Brain microvascular endothelial cell (primary cell): ENCODE measurements around the gene PLA2G3.
A peak's percentile ranks its signal among the peaks of the same experiment; 100 is the strongest.
"Not testable (repeated sequence)": the region's sequence is repeated elsewhere in the genome, so short reads cannot be mapped to it uniquely, and the experiment has no call there.

Source experiments
- DNase-seq: peaks from one replicate; pipeline ENCODE4 v3.0.0-alpha.2; 2020
- H3K27ac ChIP-seq: fragments of 250-450 bp; sonication (Bioruptor Pico); 2 replicates; pipeline ENCODE4 v1.5.1; 2020; ENCODE audit warnings: mild to moderate bottlenecking, moderate library complexity
- H3K27me3 ChIP-seq: fragments of 250-450 bp; sonication (Bioruptor Pico); replicated peaks from 2 replicates; pipeline ENCODE4 v1.5.1; 2020; ENCODE audit warnings: mild to moderate bottlenecking
- H3K36me3 ChIP-seq: fragments of 250-450 bp; sonication (Bioruptor Pico); replicated peaks from 2 replicates; pipeline ENCODE4 v1.5.1; 2020; ENCODE audit warnings: mild to moderate bottlenecking
- H3K4me3 ChIP-seq: 2 replicates; pipeline ENCODE4 v1.5.1; 2011; ENCODE audit warnings: low read depth, mild to moderate bottlenecking, control low read depth, low read length, moderate library complexity
- in situ Hi-C: cut with HindIII; loops from 2 replicates; pipeline ENCODE4 v1.10.0; 2017; ENCODE audit warnings: low sequenced_read_pairs, low pct_ligation_motif_present
- TF ChIP-seq, protein P1 (sequence below): IDR thresholded peaks from 2 replicates; pipeline ENCODE4 v1.5.1; 2011; ENCODE audit warnings: low read depth, mild to moderate bottlenecking, moderate library complexity, low read length, control low read depth, inconsistent platforms; ENCODE audit errors: missing control alignments

PLA2G3 gene

GRCh38 chr22:31178859-31179258, 38.6 kb upstream of the PLA2G3 start:
- Histone ChIP-seq H3K36me3 (peaks cover 2% of the 10 kb centered on the region), H3K27ac (no peak overlapping the region), H3K27me3 (no peaks in the 10 kb centered on the region), H3K4me3 (no peak overlapping the region)
- in situ Hi-C loops: no loop called here
- TF ChIP-seq, protein P1, sequence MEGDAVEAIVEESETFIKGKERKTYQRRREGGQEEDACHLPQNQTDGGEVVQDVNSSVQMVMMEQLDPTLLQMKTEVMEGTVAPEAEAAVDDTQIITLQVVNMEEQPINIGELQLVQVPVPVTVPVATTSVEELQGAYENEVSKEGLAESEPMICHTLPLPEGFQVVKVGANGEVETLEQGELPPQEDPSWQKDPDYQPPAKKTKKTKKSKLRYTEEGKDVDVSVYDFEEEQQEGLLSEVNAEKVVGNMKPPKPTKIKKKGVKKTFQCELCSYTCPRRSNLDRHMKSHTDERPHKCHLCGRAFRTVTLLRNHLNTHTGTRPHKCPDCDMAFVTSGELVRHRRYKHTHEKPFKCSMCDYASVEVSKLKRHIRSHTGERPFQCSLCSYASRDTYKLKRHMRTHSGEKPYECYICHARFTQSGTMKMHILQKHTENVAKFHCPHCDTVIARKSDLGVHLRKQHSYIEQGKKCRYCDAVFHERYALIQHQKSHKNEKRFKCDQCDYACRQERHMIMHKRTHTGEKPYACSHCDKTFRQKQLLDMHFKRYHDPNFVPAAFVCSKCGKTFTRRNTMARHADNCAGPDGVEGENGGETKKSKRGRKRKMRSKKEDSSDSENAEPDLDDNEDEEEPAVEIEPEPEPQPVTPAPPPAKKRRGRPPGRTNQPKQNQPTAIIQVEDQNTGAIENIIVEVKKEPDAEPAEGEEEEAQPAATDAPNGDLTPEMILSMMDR: no peak
- DNase-seq: no peak

DNA sequence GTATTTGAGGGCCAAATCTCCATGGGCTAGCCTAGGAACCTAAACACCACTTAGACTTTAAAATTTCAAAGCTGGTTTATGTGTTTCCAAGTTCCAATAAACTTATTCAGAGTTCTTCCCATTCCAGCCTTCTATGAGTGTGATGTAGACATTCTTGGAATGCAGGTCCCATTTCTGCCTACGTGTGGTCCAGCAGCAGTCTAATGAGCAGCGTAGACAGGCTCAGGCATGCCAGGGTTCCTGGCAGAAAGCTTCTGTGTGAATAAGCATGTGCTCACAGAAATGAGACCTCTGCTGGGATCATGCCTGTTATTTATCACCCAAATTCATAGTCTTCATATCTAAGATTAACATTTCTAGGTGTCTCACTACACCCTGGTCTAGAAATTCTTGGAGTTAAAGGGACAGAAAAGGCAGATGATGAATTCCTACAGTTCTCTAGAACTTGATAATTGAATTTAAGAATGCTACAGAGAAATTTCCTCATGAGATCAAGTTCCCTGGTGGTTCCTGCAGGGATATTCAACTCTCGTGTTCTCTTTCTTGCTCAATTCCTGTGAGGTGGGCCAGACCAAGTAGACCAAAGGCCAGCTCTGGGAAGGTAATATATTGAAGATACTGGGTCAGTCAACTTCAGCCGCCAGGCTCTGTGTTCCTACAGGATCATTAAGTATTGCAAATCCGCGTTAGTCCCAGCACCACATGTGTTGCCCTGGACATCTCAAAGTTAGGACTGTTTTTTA, 37.3 kb upstream of the PLA2G3 start:
- no peaks in the 10 kb centered on the region for H3K36me3 ChIP-seq
- no peaks in the 10 kb centered on the region for H3K27me3 ChIP-seq
- H3K4me3 ChIP-seq: no peak overlapping the region
- in situ Hi-C loops: no loop called here
- peak; percentile 76 for DNase-seq
- H3K27ac ChIP-seq: peak overlapping the region; percentile 33
- TF ChIP-seq, protein P1: no peak

GRCh38 chr22:31176923-31177322, 36.6 kb upstream of the PLA2G3 start:
- H3K4me3 ChIP-seq: no peak overlapping the region
- no peaks in the 10 kb centered on the region for H3K27me3 ChIP-seq
- in situ Hi-C loops: no loop called here
- H3K27ac ChIP-seq: peak overlapping the region; percentile 17
- no peak for DNase-seq
- no peaks in the 10 kb centered on the region for H3K36me3 ChIP-seq
- TF ChIP-seq, protein P1: no peak

- Histone ChIP-seq H3K4me3 (no peak overlapping the region), H3K27me3 (no peaks in the 10 kb centered on the region), H3K36me3 (no peaks in the 10 kb centered on the region), H3K27ac (peak overlapping the region; percentile 72)
- in situ Hi-C loops: no loop called here
- DNase-seq: peak; percentile 69
- TF ChIP-seq, protein P1: no peak
Observed at GRCh38 chr22:31173386-31174145, 33.3 kb upstream of the PLA2G3 start.

- H3K27ac ChIP-seq, H3K27me3 ChIP-seq, in situ Hi-C loops, H3K36me3 ChIP-seq, H3K4me3 ChIP-seq, DNase-seq: not testable (repeated sequence)
Observed at GRCh38 chr22:31171734-31172133, 31.4 kb upstream of the PLA2G3 start.

DNA sequence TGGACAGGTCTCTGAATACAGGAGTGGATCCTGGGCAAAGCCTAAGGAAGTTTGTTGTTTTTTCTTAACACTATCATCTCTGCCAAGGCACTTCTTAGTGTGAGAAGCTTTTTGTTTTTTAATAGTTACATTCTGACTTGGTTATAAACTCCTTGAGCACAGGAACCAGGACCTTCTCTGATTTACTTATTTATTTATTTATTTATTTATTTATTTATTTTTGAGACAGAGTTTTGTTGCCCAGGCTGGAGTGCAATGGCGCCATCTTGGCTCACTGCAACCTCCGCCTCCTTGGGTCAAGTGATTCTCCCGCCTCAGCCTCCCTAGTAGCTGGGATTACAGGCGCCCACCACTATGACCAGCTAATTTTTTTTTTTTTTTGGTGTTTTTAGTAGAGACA, 30.7 kb upstream of the PLA2G3 start:
- Histone ChIP-seq H3K27ac (no peak overlapping the region), H3K27me3 (no peaks in the 10 kb centered on the region), H3K4me3 (no peak overlapping the region), H3K36me3 (peaks cover 7% of the 10 kb centered on the region)
- TF ChIP-seq, protein P1: no peak
- DNase-seq: no peak
- in situ Hi-C loops: no loop called here
